ENCODE data around the gene USP35.
"Not testable (repeated sequence)": the region's sequence is repeated elsewhere in the genome, so short reads cannot be mapped to it uniquely, and the experiment has no call there.

The USP35 gene

GRCh38 chr11:78170874-78171549, 17.7 kb upstream of the USP35 start:
- Histone ChIP-seq H3K9ac (ENCODE audit: low read length) (no peak overlapping the region), H2AFZ (ENCODE audit: low read length) (no peak overlapping the region), H3K27ac (ENCODE audit: low read length) (no peak overlapping the region), H3F3A (ENCODE audit: insufficient read depth, low read length) (no peaks in the 10 kb centered on the region), H3K27me3 (replicated peaks; ENCODE audit: insufficient read depth, low read length) (no peaks in the 10 kb centered on the region), H3K9me2 (replicated peaks; ENCODE audit: insufficient read depth, low read length) (no peaks in the 10 kb centered on the region), H4K20me1 (ENCODE audit: insufficient read depth, low read length) (no peaks in the 10 kb centered on the region), H3K4me2 (ENCODE audit: low read depth, low read length) (no peak overlapping the region), H3K4me1 (ENCODE audit: low read length) (no peaks in the 10 kb centered on the region), H3K36me3 (replicated peaks; ENCODE audit: insufficient read depth, low read length) (no peaks in the 10 kb centered on the region), H3K79me2 (ENCODE audit: low read length) (no peaks in the 10 kb centered on the region), H3K4me3 (ENCODE audit: low read length) (no peak overlapping the region), H3K9me3 (replicated peaks; ENCODE audit: insufficient read depth, low read length) (no peaks in the 10 kb centered on the region)
- DNase-seq, result no peak
- TF ChIP-seq EZH2 (optimal IDR thresholded peaks at IDR 0.05; ENCODE audit: low read depth, low read length), result no peak
- TF ChIP-seq, protein P1, sequence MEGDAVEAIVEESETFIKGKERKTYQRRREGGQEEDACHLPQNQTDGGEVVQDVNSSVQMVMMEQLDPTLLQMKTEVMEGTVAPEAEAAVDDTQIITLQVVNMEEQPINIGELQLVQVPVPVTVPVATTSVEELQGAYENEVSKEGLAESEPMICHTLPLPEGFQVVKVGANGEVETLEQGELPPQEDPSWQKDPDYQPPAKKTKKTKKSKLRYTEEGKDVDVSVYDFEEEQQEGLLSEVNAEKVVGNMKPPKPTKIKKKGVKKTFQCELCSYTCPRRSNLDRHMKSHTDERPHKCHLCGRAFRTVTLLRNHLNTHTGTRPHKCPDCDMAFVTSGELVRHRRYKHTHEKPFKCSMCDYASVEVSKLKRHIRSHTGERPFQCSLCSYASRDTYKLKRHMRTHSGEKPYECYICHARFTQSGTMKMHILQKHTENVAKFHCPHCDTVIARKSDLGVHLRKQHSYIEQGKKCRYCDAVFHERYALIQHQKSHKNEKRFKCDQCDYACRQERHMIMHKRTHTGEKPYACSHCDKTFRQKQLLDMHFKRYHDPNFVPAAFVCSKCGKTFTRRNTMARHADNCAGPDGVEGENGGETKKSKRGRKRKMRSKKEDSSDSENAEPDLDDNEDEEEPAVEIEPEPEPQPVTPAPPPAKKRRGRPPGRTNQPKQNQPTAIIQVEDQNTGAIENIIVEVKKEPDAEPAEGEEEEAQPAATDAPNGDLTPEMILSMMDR (IDR thresholded peaks at IDR 0.05; ENCODE audit: low read length), result no peak
- no peak for TF ChIP-seq EZH2phosphoT487 (IDR thresholded peaks at IDR 0.05; ENCODE audit: low read length)

GRCh38 chr11:78171951-78172350, 16.8 kb upstream of the USP35 start:
- Histone ChIP-seq H3K9me2 (replicated peaks; ENCODE audit: insufficient read depth, low read length) (no peaks in the 10 kb centered on the region), H3K79me2 (ENCODE audit: low read length) (no peaks in the 10 kb centered on the region), H3K4me2 (ENCODE audit: low read depth, low read length) (no peak overlapping the region), H3K9ac (ENCODE audit: low read length) (no peak overlapping the region), H3K9me3 (replicated peaks; ENCODE audit: insufficient read depth, low read length) (no peaks in the 10 kb centered on the region), H3K4me1 (ENCODE audit: low read length) (no peaks in the 10 kb centered on the region), H3F3A (ENCODE audit: insufficient read depth, low read length) (no peaks in the 10 kb centered on the region), H3K27ac (ENCODE audit: low read length) (no peak overlapping the region), H3K36me3 (replicated peaks; ENCODE audit: insufficient read depth, low read length) (no peaks in the 10 kb centered on the region), H3K27me3 (replicated peaks; ENCODE audit: insufficient read depth, low read length) (no peaks in the 10 kb centered on the region), H4K20me1 (ENCODE audit: insufficient read depth, low read length) (no peaks in the 10 kb centered on the region), H2AFZ (ENCODE audit: low read length) (no peak overlapping the region), H3K4me3 (ENCODE audit: low read length) (no peak overlapping the region)
- TF ChIP-seq, protein P1 (IDR thresholded peaks at IDR 0.05; ENCODE audit: low read length), result no peak
- TF ChIP-seq EZH2phosphoT487 (IDR thresholded peaks at IDR 0.05; ENCODE audit: low read length), result no peak
- TF ChIP-seq EZH2 (optimal IDR thresholded peaks at IDR 0.05; ENCODE audit: low read depth, low read length), result no peak
- DNase-seq, result no peak

GRCh38 chr11:78175862-78176261, 12.9 kb upstream of the USP35 start:
- not testable (repeated sequence) for H3K79me2 ChIP-seq (ENCODE audit: low read length); H3K9me2 ChIP-seq (replicated peaks; ENCODE audit: insufficient read depth, low read length); H3K4me1 ChIP-seq (ENCODE audit: low read length); H3F3A ChIP-seq (ENCODE audit: insufficient read depth, low read length); H4K20me1 ChIP-seq (ENCODE audit: insufficient read depth, low read length); H3K9ac ChIP-seq (ENCODE audit: low read length); H2AFZ ChIP-seq (ENCODE audit: low read length); H3K27me3 ChIP-seq (replicated peaks; ENCODE audit: insufficient read depth, low read length); DNase-seq; H3K4me2 ChIP-seq (ENCODE audit: low read depth, low read length); H3K4me3 ChIP-seq (ENCODE audit: low read length); H3K27ac ChIP-seq (ENCODE audit: low read length); H3K36me3 ChIP-seq (replicated peaks; ENCODE audit: insufficient read depth, low read length); H3K9me3 ChIP-seq (replicated peaks; ENCODE audit: insufficient read depth, low read length)

DNA sequence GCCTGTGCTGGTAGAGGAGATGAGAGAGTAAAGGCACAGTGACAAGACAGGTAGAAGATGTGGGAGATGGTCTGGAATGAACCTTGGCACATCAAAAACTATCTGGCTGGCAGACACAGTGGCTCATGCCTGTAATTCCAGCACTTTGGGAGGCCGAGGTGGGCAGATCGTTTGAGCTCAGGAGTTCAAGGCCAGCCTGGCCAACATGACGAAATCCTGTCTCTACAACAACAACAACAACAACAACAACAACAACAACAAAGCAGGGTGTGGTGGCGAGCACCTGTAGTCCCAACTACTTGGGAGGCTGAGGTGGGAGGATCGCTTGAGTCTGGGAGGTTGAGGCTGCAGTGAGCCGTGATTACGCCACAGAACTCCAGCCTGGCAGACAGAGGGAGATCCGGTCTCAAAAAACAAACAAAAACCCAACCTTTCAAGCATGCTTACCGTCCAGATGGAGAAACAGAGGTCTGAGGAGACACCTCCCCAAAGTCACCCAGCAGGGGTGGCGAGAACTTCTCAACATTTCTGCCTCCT, 12.0 kb upstream of the USP35 start:
- Histone ChIP-seq H3K4me1 (ENCODE audit: low read length) (no peaks in the 10 kb centered on the region), H3K4me2 (ENCODE audit: low read depth, low read length) (no peak overlapping the region), H3K9ac (ENCODE audit: low read length) (no peak overlapping the region), H3K9me3 (replicated peaks; ENCODE audit: insufficient read depth, low read length) (no peaks in the 10 kb centered on the region), H3K27me3 (replicated peaks; ENCODE audit: insufficient read depth, low read length) (no peaks in the 10 kb centered on the region), H3K27ac (ENCODE audit: low read length) (no peak overlapping the region), H3K4me3 (ENCODE audit: low read length) (no peak overlapping the region), H3K79me2 (ENCODE audit: low read length) (no peaks in the 10 kb centered on the region), H3K9me2 (replicated peaks; ENCODE audit: insufficient read depth, low read length) (no peaks in the 10 kb centered on the region), H3K36me3 (replicated peaks; ENCODE audit: insufficient read depth, low read length) (no peaks in the 10 kb centered on the region), H2AFZ (ENCODE audit: low read length) (no peak overlapping the region), H3F3A (ENCODE audit: insufficient read depth, low read length) (no peaks in the 10 kb centered on the region), H4K20me1 (ENCODE audit: insufficient read depth, low read length) (no peaks in the 10 kb centered on the region)
- no peak for DNase-seq
- TF ChIP-seq, protein P1 (IDR thresholded peaks at IDR 0.05; ENCODE audit: low read length), result no peak
- TF ChIP-seq EZH2 (optimal IDR thresholded peaks at IDR 0.05; ENCODE audit: low read depth, low read length), result no peak
- no peak for TF ChIP-seq EZH2phosphoT487 (IDR thresholded peaks at IDR 0.05; ENCODE audit: low read length)
